HG03354 (cell line): Measurements from ENCODE around the gene FIBP.

ENCODE experiments used
- ATAC-seq: cut with Tn5 transposase; IDR thresholded peaks from one replicate; pipeline ENCODE4 v1.9.1; 2021; ENCODE audit warnings: mild to moderate bottlenecking; ENCODE audit not compliant: unreplicated experiment, poor library complexity, severe bottlenecking

Gene FIBP

DNA sequence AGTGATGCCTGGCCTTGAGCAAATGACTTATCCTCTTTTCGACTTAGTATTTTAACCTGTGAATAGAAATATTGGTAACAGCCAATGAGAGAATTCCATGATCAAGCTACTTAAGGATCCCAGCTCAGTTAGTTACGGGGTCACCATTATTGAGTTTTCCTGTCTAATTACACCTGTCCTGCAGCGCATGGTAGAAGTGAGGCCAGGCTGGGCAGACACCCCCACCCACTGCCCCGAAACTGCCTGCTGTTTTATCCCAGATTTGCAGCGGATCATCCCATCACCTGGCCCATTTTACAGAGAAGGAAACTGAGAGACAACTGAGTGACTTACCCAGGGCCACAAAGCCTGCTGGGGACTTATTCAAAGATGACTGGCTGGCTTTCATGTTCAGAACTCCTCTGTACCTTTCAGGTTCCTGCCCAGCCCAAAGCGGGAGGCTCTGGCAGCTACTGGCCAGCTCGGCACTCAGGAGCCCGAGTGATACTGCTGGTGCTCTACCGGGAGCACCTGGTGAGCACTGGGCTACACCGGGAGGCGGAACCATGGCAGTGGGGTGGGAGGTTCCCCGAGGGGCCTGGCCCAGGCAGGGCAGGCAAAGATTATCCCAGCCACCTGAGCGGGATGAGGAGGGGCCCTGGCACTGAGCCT lies 26.6 kb downstream of the FIBP start:
- no peak for ATAC-seq

DNA sequence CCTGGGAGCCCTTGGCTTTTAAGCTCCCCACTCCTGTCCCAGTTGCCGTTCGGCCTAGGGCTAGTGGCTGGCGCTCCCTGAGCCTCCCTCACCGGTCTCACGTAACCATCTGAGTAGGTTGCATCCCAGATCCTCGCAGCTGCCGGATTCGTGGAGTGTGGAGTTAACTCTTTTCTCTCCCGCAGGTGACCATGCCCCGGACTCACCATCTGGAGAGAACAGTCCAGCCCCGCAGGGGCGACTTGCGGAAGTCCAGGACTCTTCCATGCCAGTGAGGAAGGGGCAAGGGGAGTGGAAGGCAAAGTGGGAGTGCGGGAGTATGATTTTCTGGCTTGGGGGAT lies 27.1 kb downstream of the FIBP start:
- no peak for ATAC-seq

DNA sequence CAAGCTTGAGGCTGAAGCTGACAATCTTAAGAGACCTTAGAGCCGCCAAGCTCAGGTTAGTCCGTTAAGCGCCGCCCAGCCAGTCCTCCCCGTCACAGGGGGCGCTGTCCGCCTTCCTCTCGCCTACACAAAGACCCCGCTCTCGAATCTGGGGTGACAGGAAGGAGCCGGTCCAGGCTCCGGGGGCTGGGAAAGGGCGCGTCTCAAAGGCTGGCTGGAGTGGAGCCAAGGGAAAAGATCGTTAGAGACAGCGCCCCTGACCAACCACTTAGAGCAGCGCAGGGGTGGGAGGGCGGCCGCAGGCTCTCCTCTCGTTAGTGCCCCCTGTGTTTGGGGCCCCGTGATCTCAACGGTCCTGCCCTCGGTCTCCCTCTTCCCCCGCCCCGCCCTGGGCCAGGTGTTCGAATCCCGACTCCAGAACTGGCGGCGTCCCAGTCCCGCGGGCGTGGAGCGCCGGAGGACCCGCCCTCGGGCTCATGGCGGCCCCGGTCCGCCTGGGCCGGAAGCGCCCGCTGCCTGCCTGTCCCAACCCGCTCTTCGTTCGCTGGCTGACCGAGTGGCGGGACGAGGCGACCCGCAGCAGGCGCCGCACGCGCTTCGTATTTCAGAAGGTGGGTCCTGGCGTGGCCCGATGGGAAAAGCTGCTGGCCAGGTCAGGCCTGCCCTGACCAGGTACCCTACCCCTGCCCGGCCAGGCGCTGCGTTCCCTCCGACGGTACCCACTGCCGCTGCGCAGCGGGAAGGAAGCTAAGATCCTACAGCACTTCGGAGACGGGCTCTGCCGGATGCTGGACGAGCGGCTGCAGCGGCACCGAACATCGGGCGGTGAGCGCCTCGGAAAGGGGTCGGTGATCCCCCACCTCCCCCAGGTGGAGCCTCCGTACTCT lies 27.8 kb downstream of the FIBP start, which contains the start of gene MUS81:
MUS81 (plus strand) TSS at position 156 of the 887 bp plus-strand sequence; CDS start at position 477, 321 bp downstream.
- ATAC-seq = peak; percentile 35

DNA sequence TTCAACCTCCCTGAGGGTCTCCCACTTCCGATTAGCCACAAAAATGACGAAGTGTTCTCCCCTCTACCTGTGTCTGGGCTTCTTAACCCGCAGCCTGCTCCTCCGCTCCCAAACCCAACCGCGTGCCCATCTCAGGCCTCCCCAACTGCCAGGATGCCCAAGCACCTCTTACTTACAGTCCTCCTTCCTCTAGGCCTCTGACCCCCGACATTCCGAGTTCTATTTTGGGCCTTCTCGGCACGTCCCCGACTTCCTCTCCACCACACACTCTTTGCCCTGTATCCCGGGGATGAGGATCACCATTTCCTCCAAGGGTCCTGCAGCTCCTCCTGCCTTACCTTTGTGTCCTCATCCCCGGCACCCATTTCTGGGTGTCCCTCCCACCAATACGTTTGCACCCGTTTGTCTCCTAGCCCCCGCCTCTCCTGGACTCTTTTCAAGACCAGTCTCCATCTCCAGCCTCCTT lies 28.4 kb downstream of the FIBP start:
- no peak for ATAC-seq

DNA sequence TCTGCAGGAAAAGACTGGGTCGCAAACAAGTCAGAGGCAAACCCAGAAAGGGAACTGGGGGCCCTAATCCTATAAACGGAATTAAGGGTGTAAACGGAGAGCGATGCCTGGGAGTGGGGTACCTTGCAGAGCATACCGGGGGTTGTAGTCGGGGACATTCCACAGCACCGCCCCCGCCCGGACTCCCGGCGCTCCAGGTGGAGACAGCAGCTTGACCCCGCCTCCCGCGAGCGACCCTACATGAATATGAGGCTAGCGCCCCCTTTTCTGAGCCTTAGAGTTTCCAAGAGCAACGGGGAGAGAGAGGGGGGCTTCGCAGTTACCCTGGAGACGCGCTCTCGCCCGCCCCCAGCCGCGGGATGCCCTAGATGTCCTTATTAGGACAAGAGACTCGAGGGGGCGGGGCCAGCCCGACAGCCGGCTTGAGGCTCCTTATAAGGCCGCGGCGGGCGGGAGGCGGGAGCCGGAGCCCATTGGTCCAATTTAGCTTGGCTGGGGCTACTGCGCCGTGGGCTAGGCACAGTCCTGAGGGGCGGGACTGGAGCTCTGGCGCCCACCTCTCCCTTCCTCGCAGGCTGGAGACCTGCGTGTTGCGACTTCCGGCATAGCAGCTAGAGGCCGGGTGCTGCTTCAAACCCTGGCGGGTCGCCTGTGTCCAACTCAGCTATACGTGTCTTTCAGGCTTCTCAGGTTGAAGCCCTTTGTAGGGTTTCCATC lies 29.0 kb downstream of the FIBP start:
- peak; percentile 55 for ATAC-seq

DNA sequence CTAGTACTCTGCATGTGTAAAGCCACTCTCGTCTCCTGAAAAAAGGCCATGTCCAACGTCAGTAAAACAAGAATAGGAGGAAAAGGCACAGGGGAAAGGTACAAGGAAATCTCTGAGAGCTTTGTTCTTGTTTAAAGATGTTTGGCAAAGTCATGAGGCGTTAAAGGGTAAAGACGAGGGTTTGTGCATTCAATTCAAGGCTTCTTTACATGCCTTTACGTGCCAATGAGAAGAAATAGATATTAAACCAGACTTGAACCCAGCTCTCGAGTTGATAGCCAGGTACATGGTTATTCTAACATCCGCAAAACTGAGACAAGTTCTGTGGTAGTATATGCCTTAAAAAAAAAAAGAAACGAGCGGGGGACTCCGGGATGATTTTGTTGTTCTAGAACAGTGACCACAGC lies 29.6 kb downstream of the FIBP start:
- ATAC-seq = no peak

DNA sequence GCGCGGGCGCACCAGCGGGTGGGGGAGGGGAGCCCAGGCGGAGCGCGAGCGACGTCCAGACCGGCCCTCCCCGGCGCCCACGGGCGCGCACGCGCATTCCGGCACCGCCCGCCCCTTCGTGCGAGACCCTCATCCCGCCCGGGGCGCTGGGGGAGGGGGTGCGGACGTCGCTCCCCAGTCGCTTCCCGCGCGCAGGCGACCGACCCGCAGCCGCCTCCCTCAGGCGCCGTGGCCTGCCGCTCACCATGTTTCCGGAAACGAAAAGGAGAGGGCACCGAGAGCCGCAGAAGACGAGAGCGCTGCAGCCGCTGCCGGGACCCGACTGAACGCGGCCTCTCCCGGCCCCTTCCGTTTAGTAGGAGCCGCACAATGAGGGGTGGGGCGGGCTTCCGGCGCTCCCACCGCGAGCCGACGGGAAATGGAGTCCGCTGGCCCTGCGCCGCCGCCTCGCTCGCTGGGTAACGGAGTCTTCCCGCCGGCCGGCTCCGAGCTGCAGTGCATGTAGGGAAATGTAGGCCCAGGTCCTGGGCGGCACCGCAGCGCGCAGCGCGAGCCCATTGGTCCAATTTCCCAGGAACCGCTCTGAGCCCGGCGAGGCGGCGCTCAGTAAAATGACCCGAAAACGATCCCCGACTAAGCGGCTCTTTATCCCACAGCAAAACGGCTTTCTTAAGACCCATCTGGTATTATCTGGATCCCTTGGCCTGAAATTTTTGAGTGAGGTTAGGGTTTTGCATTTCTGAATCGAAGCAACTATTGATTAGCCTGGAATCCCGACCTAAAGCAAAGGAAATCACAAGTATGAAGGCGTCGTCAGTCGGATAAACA lies 30.2 kb downstream of the FIBP start, which contains the start of gene CFL1:
CFL1 (minus strand) TSS at position 328 of the 828 bp plus-strand sequence; CDS start at position 247, 81 bp downstream.
- ATAC-seq = peak; percentile 53

DNA sequence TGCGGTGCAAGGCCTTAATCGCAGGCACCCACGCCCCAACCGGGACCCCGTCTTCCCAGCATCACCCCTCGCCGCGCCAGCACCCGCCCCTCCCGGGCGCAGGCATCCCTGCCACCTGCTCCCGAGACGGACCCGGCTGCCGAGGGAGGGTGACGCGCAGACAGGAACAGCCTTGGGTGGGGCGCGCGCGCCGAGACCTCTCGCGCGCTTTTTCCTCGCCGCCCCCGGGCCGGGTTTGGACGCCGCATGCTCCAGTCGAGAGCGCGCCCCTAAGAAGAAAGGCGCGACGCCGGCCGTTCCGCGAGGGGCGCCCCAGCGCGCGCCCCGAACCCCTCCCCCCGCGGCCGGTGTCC lies 30.8 kb downstream of the FIBP start:
- ATAC-seq = no peak

DNA sequence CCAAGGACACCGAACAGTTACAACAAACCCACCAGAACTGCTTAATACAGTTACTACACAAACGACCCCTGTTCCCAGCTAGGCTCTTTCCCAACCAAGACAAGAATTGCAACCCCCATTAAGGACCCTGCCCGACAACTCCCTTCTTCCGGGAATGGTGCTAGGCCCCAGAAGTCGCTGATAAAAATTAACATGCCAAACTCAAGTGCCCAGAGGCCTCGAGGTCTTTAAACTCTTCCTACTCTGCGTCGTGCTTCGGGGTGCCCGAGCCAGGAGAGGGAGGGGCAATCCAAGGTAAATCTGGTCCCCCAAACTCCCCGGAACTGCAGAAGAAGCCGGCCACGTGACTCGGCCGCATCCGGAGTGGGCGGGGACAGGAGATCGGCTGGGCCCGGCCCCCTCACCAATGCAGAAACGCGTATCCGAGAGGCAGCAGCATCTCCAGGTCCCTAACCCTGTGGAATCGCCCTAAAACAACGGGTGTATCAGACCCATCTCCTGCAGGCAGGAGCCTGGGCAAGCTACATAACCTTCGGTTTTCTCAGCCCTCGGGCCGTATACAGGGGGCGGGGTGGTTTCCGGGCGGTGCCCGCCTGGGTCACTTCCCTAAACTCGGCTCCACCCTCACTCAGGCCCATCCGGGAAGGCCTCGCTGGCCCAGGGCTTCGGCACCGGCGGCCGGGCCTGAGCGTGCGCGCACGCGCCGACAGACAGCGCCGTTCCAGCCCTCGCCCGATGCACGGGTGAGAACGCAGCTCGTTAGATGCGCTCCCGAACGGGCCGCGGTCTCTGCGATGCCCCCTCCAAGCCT lies 31.4 kb downstream of the FIBP start:
- peak; percentile 35 for ATAC-seq

DNA sequence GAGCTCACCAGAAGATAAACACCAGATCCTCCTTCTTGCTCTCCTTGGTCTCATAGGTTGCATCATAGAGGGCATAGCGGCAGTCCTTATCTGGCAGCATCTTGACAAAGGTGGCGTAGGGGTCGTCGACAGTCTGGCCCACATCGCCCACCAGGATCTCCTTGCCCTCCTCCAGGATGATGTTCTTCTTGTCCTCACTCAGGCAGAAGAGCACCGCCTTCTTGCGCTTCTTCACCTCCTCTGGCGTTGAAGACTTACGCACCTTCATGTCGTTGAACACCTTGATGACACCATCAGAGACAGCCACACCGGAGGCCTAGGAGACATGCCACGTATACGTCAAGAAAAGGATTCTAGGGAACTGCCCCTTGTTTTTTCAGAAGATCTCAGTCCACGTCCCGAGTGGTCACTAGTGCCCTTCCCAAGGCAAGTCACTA lies 32.3 kb downstream of the FIBP start:
- ATAC-seq = no peak

DNA sequence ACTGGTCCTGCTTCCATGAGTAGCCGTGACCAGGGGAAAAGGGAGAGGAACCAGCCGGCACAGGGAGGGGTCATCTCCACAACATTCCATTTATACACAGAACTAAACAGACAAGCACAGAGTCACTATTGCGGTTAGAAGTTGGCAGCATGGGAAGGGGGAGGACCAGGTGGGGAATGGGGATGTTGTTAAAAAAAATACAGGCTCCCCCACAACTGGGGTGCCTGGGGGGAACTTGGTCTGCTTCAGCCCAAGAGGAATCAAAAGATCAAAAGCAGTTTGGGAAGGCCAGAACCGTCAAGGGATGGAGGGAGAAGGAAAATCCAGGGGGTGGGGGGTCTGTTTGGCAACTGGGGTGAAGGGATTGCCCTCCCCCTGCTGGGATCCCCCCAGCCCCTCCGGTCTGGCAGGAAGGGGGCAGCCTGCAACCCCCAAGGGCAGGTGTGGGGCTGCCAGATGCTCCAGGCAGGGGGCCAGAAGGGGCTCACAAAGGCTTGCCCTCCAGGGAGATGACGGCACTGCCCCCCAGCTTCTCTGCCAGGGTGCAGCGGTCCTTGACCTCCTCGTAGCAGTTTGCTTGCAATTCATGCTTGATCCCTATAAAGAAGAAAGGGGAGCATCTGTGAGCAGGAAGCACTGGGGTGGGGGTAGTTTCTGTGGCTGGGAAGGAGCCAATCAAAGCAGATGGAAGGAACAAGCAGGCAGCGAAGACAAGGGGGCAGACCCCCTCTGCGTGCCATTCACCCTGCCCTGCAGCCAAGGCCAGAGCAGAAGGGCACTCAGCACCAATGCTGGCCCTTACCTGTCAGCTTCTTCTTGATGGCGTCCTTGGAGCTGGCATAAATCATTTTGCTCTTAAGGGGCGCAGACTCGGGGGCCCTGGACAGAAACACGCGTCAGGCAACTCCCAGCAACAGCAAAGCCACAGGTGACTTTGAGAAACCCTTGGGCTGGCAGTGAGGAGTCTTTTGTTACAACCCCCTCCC lies 33.1 kb downstream of the FIBP start:
- no peak for ATAC-seq

DNA sequence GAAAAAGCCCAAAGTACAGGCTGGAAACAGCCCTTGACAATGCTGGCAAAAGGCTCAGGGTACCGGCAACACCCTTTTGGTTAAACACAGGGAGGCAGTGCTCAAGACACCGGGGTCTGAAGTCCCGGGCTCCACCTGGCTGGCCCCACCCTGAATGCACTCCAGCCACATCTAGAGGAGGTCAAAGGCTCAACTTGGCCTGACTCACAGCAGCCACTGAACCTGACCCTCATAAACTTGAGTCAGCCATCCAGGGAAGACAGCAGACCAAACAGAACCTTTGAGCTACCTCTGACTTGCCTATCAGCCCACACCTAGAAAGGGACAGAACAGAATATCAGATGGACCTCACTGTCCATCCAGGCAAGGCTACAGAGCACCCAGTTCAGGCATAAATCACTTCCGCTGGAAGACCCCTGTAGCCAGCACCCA lies 34.1 kb downstream of the FIBP start:
- no peak for ATAC-seq

DNA sequence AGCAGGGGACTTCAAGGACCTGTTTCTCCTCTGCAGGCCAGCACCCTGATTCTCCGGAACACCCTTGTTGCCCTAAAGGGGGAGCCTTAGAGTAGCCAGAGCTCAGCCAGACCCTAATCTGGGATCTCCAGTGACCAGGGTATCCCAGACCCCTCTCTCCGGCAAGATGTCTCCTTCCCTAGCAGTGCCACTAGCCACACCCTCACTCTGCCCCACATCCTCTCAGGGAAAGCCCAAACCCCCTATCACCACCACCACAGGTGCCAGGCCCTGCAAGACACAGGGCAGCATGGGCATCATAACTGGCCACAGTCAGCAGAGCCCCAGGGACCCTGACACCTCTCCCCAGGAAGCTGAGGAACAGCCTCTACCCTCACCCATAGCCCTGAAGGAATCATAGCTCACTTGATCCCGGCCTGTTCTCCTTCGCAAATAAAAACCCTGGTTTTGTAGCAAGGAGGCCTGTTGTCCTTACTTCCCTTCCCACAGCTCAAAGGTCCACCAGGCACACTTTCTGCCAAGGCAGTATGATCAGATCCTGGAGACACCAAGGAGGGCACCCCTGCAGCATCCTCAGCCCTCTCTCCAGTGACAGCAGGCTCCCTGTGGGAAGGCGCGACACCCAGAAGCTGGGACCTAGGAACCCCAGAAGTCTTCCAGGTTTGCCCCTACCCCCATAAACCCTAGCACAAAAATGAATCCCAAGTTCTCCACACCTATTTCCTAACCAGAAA lies 34.9 kb downstream of the FIBP start:
- ATAC-seq = no peak

DNA sequence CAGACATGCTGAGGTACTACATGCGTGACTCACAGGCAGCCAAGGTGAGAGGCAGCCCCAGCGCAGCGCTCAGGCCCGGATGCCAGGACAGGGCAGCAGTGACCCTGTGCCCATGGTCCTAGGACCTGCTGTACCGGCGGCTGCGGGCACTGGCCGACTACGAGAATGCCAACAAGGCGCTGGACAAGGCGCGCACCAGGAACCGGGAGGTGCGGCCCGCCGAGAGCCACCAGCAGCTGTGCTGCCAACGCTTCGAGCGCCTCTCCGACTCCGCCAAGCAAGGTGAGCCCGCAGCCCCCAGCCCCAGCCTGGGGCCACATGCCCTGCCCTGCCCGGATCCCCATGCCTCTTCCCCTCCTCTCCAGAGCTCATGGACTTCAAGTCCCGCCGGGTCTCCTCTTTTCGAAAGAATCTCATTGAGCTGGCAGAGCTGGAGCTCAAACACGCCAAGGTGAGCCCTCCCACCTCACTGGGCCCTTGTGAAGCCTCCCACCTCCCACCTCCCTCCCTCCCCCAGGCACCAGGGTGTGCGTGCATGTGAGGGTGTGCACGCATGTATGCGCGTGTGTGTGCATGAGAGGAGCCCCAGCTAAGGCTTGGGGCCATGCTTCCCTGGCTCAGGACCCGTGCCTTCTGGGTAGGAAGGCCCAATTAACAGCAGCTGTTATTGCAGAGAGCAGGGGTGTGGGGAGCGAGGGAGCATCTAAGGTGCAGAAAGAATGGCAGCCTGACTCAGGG lies 35.6 kb downstream of the FIBP start:
- ATAC-seq = no peak

DNA sequence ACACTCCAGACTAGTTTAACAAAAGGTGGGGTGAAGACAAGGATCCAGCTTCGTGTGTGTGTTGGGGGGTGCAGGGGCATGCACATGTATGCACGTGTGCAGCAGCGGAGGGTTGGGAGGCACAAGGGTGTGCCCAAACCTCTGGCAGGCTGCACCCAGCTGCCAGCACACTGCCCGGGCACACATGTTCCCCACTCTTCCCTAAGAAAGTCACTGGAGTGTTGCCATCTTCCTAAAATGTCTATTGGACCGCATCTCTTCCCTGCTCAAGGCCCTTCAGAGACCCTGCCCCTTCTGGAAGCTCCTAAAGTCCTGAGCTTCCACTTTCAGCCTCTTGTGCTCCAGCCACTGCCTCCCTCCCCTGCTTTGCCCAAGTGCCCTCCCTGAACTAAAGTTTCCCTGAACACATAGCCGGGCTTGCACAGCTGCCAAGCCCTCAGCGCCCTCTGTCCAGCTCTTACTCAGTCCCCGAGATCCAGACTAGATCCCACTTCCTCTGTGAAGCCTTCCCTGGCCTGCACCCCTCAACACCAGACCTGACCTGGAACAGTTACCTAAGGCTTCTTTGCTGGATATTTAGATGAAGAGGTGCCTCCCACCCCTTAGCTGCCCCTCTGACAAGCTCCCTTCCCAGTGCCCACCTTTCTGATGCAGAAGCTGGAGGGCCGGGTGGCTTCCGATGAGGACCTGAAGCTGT lies 36.3 kb downstream of the FIBP start:
- ATAC-seq = no peak

DNA sequence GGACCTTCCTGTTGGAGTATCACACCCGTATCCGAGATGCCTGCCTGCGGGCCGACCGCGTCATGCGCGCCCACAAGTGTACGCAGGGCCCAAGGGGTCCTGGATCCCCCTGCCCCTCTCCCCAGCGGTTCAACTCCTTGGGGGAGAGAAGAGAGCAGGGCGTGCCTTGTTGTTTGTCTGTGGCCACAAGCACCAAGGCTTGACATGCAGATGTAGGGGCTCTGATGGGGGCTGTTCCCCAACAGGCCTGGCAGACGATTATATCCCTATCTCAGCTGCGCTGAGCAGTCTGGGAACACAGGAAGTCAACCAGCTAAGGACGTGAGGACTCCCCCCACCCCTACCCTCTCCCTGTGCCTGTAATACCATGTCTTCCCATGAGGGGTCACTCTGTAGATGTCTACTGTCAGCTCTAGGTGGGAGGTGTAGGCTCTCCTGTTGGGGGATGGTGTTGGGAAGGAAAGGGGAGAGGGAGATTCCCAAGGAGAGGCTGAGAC lies 37.1 kb downstream of the FIBP start:
- ATAC-seq = no peak
